SU-DHL-6 (cell line): ENCODE results near the gene ADIPOR2.

Experiments
- EZH2phosphoT487 ChIP-seq: fragments of 200-600 bp; sonication (generic), shearing (Covaris generic); conservative IDR thresholded peaks from 2 replicates; pipeline ENCODE4 v1.6.1; 2018; ENCODE audit warnings: mild to moderate bottlenecking, antibody characterized with exemption, low read length, moderate library complexity, mixed read lengths
- TF ChIP-seq, protein P1 (sequence below): fragments of 200-600 bp; sonication (generic); IDR thresholded peaks from one replicate; pipeline ENCODE4 v1.5.1; 2017; ENCODE audit warnings: antibody characterized with exemption, mild to moderate bottlenecking, low read length, moderate library complexity; ENCODE audit not compliant: insufficient read depth, poor library complexity, severe bottlenecking

DNA sequence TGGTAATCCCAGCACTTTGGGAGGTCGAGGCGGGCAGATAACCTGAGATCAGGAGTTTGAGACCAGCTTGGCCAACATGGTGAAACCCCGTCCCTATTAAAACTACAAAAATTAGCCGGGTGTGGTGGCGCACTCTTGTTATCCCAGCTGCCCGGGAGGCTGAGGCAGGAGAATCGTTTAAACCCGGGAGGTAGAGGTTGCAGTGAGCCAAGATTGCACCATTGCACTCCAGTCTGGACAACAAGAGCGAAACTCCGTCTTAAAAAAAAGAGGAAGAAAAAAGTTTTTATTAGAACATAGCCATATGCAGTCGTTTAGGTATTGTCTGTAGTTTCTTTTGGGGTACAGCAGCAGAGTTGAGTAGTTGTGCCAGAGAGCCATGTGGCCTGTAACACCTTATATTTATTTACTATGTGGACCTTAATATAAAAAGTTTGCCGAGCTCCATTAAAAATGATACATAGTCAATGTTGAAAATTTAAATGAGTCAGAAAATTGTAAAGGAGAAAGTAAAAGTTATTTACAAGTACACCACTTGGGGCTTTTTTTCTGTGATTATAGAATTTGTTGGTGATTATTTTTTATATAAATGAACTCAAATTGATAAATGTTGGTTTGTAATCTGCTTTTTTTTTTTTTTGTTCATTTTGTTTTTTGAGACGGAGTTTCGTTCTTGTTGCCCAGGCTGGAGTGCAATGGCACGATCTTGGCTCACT is 2.2 kb downstream of the ADIPOR2 start:
- TF ChIP-seq, protein P1, sequence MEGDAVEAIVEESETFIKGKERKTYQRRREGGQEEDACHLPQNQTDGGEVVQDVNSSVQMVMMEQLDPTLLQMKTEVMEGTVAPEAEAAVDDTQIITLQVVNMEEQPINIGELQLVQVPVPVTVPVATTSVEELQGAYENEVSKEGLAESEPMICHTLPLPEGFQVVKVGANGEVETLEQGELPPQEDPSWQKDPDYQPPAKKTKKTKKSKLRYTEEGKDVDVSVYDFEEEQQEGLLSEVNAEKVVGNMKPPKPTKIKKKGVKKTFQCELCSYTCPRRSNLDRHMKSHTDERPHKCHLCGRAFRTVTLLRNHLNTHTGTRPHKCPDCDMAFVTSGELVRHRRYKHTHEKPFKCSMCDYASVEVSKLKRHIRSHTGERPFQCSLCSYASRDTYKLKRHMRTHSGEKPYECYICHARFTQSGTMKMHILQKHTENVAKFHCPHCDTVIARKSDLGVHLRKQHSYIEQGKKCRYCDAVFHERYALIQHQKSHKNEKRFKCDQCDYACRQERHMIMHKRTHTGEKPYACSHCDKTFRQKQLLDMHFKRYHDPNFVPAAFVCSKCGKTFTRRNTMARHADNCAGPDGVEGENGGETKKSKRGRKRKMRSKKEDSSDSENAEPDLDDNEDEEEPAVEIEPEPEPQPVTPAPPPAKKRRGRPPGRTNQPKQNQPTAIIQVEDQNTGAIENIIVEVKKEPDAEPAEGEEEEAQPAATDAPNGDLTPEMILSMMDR = no peak
- no peak for TF ChIP-seq EZH2phosphoT487
